ENCODE data around the gene MACC1.
"Not testable (repeated sequence)": the region's sequence is repeated elsewhere in the genome, so short reads cannot be mapped to it uniquely, and the experiment has no call there.

The MACC1 gene

GRCh38 chr7:20122073-20122472, 95.1 kb downstream of the MACC1 start:
- DNase-seq: no peak

- DNase-seq: no peak
Measured at GRCh38 chr7:20121404-20121803, 95.8 kb downstream of the MACC1 start.

DNA sequence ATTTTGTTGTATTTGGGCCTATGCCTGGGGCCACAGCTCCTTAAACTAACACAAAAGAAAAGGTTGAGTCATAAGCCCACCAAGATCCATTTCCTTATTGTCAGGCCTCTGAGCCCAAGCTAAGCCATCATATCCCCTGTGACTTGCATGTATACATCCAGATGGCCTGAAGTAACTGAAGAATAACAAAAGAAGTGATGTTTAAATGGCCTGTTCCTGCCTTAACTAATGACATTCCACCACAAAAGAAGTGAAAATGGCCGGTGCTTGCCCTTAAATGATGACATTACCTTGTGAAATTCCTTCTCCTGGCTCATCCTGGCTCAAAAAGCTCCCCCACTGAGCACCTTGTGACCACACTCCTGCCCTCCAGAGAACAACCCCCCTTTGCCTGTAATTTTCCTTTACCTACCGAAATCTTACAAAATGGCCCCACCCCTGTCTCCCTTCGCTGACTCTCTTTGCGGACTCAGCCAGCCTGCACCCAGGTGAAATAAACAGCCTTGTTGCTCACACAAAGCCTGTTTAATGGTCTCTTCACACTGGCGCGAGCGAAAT, 96.5 kb downstream of the MACC1 start:
- DNase-seq: not testable (repeated sequence)

DNA sequence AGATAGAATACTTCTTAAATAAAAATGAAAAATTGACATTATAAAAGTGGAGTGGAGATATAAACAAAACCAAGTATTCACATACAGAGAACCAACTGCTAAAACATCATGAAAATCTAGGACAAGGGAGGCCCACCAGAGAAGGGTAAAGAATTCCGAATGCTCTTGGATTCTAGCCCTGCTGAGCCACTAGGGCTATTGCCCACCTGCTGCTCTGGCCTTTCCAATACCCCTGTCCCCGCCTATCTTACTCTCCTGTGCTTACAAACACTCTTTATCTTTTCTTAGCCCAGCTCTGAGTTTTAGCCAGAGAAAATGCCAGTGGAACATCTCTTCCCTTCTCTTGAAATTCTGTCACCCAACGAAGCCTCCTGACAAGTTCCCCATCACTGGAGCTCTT, 100.3 kb downstream of the MACC1 start:
- DNase-seq: no peak

DNA sequence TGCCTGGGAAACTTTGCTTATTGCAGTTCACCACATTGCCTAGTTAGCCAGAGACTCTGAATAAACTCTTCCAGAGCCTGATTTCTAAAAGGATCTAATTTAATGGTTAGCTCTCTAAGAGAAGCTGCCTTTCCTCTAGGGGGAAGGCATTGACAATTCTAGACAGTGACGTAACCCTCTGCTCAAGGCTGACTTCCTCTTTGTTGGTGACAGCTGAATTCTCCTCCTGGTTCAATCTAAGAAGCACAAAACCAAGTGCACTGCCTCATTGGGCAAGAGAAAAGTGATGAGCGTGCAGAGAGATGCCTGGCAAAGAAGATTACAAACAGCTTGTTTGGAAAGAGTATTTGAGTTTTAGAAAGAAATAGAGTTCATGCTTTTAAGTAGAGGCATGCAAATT, 102.7 kb downstream of the MACC1 start:
- DNase-seq: no peak

GRCh38 chr7:20113427-20114027, 103.7 kb downstream of the MACC1 start:
- DNase-seq: no peak

DNA sequence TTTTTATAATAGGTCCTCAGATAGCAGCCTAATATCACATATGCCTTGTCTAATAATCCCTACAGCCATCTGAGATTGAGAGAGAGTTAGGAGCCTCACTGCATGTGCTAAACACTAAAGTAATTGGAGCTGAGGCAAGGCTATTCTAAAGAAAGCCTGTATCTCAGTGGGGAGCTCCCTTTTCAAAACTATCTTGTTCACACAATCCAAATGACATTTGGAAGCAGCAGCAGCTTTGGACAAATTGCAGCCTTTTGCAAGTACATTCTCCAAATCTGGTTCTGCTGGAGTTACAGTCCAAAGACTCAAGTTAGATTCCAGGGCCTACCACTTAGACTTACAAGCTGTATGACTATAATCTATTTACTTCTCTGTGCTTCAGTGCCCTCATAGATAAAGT, 104.5 kb downstream of the MACC1 start:
- DNase-seq: no peak

GRCh38 chr7:20111821-20112542, 105.2 kb downstream of the MACC1 start:
- DNase-seq: no peak

GRCh38 chr7:20107582-20107981, 109.6 kb downstream of the MACC1 start:
- DNase-seq: peak; percentile 19

DNA sequence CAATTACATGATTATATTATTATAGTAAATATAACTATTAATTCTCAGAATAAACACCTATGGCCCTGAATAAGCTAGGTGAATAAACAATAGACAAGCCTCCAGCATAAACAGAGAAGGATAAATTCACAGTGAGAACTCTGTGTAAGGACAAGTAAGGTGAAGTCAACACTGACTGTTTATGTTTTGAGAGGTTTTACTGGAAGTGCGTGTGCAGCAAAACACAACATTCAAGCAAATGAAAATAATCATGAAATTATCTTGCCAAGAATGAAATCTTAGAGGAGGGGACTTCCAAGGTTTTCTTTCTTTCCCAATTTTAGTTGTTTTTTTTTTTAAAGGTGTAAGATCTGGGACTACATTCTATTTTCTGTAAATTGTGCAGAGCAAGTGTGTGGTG, 112.5 kb downstream of the MACC1 start:
- no peak for DNase-seq

- DNase-seq: no peak
Measured at GRCh38 chr7:20102982-20103381, 114.2 kb downstream of the MACC1 start.

GRCh38 chr7:20095862-20096261, 121.3 kb downstream of the MACC1 start:
- DNase-seq: no peak

GRCh38 chr7:20095436-20095835, 121.7 kb downstream of the MACC1 start:
- DNase-seq: no peak

GRCh38 chr7:20089431-20089830, 127.8 kb downstream of the MACC1 start:
- DNase-seq: no peak

DNA sequence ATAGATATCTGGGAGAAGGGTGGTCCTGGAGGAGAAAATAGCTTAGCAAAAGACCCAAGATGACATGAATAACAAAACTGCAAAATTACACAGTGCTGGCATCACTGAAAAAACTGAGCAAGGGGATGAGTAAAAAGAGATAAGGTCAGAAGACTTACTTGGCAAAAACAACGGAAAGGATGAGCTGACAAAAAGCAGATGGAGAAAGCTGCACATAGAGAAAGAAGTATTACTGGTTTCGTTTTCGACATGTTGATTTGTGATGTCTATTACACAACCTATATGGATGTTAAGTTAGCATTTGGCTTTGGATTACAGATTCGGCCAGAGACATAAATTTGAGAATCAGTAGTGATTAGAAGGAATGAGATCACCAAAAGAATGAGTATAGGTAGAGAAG, 132.1 kb downstream of the MACC1 start:
- DNase-seq: no peak
